ENCODE measurements around the gene PLPP6.
"Not testable (repeated sequence)": the region's sequence is repeated elsewhere in the genome, so short reads cannot be mapped to it uniquely, and the experiment has no call there.

Gene PLPP6

GRCh38 chr9:4662108-4662988 lies at the start of gene PLPP6:
PLPP6 (plus strand) TSS chr9:4662294; CDS start chr9:4662376, 82 bp downstream.
- DNase-seq (ENCODE audit: low read depth in 2 of 2), result peak; percentile 56 to 64

- no peak for DNase-seq (ENCODE audit: low read depth in 2 of 2)
These were observed 47.5 kb upstream of the PLPP6 start for GRCh38 chr9:4614627-4615026.

GRCh38 chr9:4615251-4615650 lies 46.8 kb upstream of the PLPP6 start:
- DNase-seq (ENCODE audit: low read depth in 2 of 2), result no peak

- no peak for DNase-seq (ENCODE audit: low read depth in 2 of 2)
These were observed 46.3 kb upstream of the PLPP6 start for GRCh38 chr9:4615778-4616177.

GRCh38 chr9:4617752-4618151 lies 44.3 kb upstream of the PLPP6 start:
- DNase-seq (ENCODE audit: low read depth in 2 of 2), result no peak

- DNase-seq (ENCODE audit: low read depth in 2 of 2), result no peak
These were observed 43.4 kb upstream of the PLPP6 start for GRCh38 chr9:4618700-4619099.

- DNase-seq (ENCODE audit: low read depth in 2 of 2), result no peak
These were observed 41.9 kb upstream of the PLPP6 start for GRCh38 chr9:4620057-4620765.

GRCh38 chr9:4620881-4621555 lies 41.1 kb upstream of the PLPP6 start:
- no peak for DNase-seq (ENCODE audit: low read depth in 2 of 2)

GRCh38 chr9:4622016-4622415 lies 40.1 kb upstream of the PLPP6 start:
- DNase-seq (ENCODE audit: low read depth in 2 of 2), result no peak

GRCh38 chr9:4630836-4631235 lies 31.3 kb upstream of the PLPP6 start:
- DNase-seq (ENCODE audit: low read depth in 2 of 2), result no peak

- no peak for DNase-seq (ENCODE audit: low read depth in 2 of 2)
These were observed 23.1 kb upstream of the PLPP6 start for GRCh38 chr9:4638968-4639367.

GRCh38 chr9:4639420-4639819 lies 22.7 kb upstream of the PLPP6 start:
- DNase-seq (ENCODE audit: low read depth in 2 of 2), result no peak

GRCh38 chr9:4640027-4640426 lies 22.1 kb upstream of the PLPP6 start:
- peak in 1 of 2 donors; percentile 25 for DNase-seq (ENCODE audit: low read depth in 2 of 2)

GRCh38 chr9:4642351-4642750 lies 19.7 kb upstream of the PLPP6 start:
- DNase-seq (ENCODE audit: low read depth in 2 of 2), result no peak

GRCh38 chr9:4654084-4654483 lies 8.0 kb upstream of the PLPP6 start:
- DNase-seq (ENCODE audit: low read depth in 2 of 2), result no peak

GRCh38 chr9:4654538-4654937 lies 7.6 kb upstream of the PLPP6 start:
- DNase-seq (ENCODE audit: low read depth in 2 of 2), result no peak

- not testable (repeated sequence) for DNase-seq (ENCODE audit: low read depth in 2 of 2)
These were observed 5.9 kb upstream of the PLPP6 start for GRCh38 chr9:4656196-4656595.

- no peak for DNase-seq (ENCODE audit: low read depth in 2 of 2)
These were observed 5.5 kb upstream of the PLPP6 start for GRCh38 chr9:4656621-4657020.

GRCh38 chr9:4657426-4658159 lies 4.5 kb upstream of the PLPP6 start:
- DNase-seq (ENCODE audit: low read depth in 2 of 2), result no peak

- DNase-seq (ENCODE audit: low read depth in 2 of 2), result not testable (repeated sequence)
These were observed 1.4 kb upstream of the PLPP6 start for GRCh38 chr9:4660665-4661064.

- DNase-seq (ENCODE audit: low read depth in 2 of 2), result no peak
These were observed 929 bp upstream of the PLPP6 start for GRCh38 chr9:4661165-4661564.

GRCh38 chr9:4661611-4662010 lies 483 bp upstream of the PLPP6 start:
- DNase-seq (ENCODE audit: low read depth in 2 of 2), result no peak
